ENCODE measurements around the gene INO80B. TPM values are rescaled to one million over a fixed set of nuclear protein-coding genes. Genes with fewer than 3 reads are reported as not detected.

INO80B gene
- total and polyA plus RNA-seq, 12 donors: 13.6 to 133 (median 40.0) TPM

- H3K9me3 ChIP-seq (replicated peaks in 1 of 3): no peaks in the 10 kb centered on the region
- no peak for TF ChIP-seq POLR2A (IDR thresholded peaks at IDR 0.05)
- H3K4me1 ChIP-seq (replicated peaks in 1 of 2): peaks cover 13 to 20% of the 10 kb centered on the region in 2 donors
- DNase-seq: no peak
- H3K4me3 ChIP-seq: no peak overlapping the region
- H3K27ac ChIP-seq: no peak overlapping the region
- intact Hi-C loops (cut with DNase I): loop anchor here in 1 of 2 donors (5.0 kb wide), 1 partner anchor 41 kb away; the partner anchor contains the start of genes AUP1, DQX1 and HTRA2
- 81 to 95% (median 91%) methylated on average over 2 of the region's 2 CpGs for WGBS, 4 donors
- peaks cover 0 to 31% of the 10 kb centered on the region in 2 donors for H3K36me3 ChIP-seq (replicated peaks in 1 of 2)
- no peaks in the 10 kb centered on the region for H3K27me3 ChIP-seq
These were observed 31.3 kb downstream of the INO80B start for GRCh38 chr2:74486141-74486540.

GRCh38 chr2:74488643-74489481 lies 34.0 kb downstream of the INO80B start:
- Histone ChIP-seq H3K27ac (no peak overlapping the region), H3K4me3 (no peak overlapping the region), H3K27me3 (no peaks in the 10 kb centered on the region), H3K4me1 (replicated peaks in 1 of 2) (peaks cover 0 to 5% of the 10 kb centered on the region in 2 donors), H3K9me3 (replicated peaks in 1 of 3) (no peaks in the 10 kb centered on the region), H3K36me3 (replicated peaks in 1 of 2) (peaks cover 0 to 58% of the 10 kb centered on the region in 2 donors)
- TF ChIP-seq CTCF (IDR thresholded peaks at IDR 0.05) (no peak), POLR2A (IDR thresholded peaks at IDR 0.05) (no peak)
- 84 to 92% (median 88%) methylated on average over 6 to 9 of the region's 9 CpGs for WGBS, 4 donors
- intact Hi-C loops (cut with DNase I): loop anchor here in 1 of 2 donors (5.0 kb wide), 1 partner anchor 38 kb away; the partner anchor contains the start of genes AUP1, DQX1 and HTRA2
- no peak for DNase-seq

- Histone ChIP-seq H3K4me1 (replicated peaks in 1 of 2) (no peaks in the 10 kb centered on the region), H3K36me3 (replicated peaks in 1 of 2) (peaks cover 0 to 60% of the 10 kb centered on the region in 2 donors), H3K27ac (no peak overlapping the region), H3K9me3 (replicated peaks in 1 of 3) (no peaks in the 10 kb centered on the region), H3K27me3 (no peaks in the 10 kb centered on the region), H3K4me3 (no peak overlapping the region)
- TF ChIP-seq CTCF (IDR thresholded peaks at IDR 0.05) (no peak), POLR2A (IDR thresholded peaks at IDR 0.05) (no peak)
- DNase-seq: no peak
- intact Hi-C loops (cut with DNase I): loop anchor here in 1 of 2 donors (5.0 kb wide), 1 partner anchor 37 kb away; the partner anchor contains the start of genes AUP1, DQX1 and HTRA2
- 82 to 96% (median 94%) methylated on average over 2 to 9 of the region's 9 CpGs for WGBS, 4 donors
These were observed 35.0 kb downstream of the INO80B start for GRCh38 chr2:74489906-74490305.

GRCh38 chr2:74491648-74492544 lies 37.0 kb downstream of the INO80B start:
- H3K4me1 ChIP-seq (replicated peaks in 1 of 2): no peaks in the 10 kb centered on the region
- no peak overlapping the region for H3K4me3 ChIP-seq
- peaks cover 0 to 48% of the 10 kb centered on the region in 2 donors for H3K36me3 ChIP-seq (replicated peaks in 1 of 2)
- intact Hi-C loops (cut with DNase I): no loop called here
- TF ChIP-seq POLR2A (IDR thresholded peaks at IDR 0.05): no peak
- TF ChIP-seq CTCF (IDR thresholded peaks at IDR 0.05): no peak
- DNase-seq: no peak
- H3K9me3 ChIP-seq (replicated peaks in 1 of 3): no peaks in the 10 kb centered on the region
- 91 to 95% (median 94%) methylated on average over 7 to 12 of the region's 12 CpGs for WGBS, 4 donors
- no peak overlapping the region for H3K27ac ChIP-seq
- H3K27me3 ChIP-seq: no peaks in the 10 kb centered on the region
